ENCODE data around the gene KLK6. TPM values are rescaled to one million over a fixed set of nuclear protein-coding genes. Genes with fewer than 3 reads are reported as not detected.
"Not testable (repeated sequence)": the region's sequence is repeated elsewhere in the genome, so short reads cannot be mapped to it uniquely, and the experiment has no call there.

The KLK6 gene
- total RNA-seq, 1 experiment from 2014 or later: not detected

DNA sequence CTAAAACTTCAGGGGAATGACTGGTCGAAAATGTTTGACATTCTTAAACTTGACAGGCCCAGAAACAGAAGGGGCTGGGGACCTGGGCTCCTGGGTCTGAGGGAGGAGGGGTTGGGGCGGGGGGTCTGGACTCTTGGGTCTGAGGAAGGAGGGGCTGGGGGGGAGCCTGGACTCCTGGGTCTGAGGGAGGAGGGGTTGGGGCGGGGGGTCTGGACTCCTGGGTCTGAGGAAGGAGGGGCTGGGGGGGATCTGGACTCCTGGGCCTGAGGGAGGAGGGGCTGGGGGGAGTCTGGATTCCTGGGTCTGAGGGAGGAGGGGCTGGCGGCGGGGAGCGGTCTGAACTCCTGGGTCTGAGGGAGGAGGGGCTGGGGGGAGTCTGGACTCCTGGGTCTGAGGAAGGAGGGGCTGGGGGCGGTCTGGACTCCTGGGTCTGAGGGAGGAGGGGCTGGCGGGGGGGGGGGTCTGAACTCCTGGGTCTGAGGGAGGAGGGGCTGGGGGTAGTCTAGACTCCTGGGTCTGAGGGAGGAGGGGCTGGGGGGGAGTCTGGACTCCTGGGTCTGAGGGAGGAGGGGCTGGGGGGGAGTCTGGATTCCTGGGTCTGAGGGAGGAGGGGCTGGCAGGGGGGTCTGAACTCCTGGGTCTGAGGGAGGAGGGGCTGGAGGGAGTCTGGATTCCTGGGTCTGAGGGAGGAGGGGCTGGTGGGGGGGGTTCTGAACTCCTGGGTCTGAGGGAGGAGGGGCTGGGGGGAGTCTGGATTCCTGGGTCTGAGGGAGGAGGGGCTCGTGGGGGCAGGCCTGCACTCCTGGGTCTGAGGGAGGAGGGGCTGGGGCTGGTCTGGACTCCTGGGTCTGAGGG is 5.5 kb upstream of the KLK6 start:
- H3K27me3 ChIP-seq (ENCODE audit: control insufficient read depth, insufficient read depth, low read length): no peaks in the 10 kb centered on the region; the same call in 1 of the 2 replicates
- no peak overlapping the region for H3K27ac ChIP-seq (ENCODE audit: low read length)
- BruUV-seq (replicated peaks): no TSS peak
- no peak for ATAC-seq
- no peak for DNase-seq (ENCODE audit: low read depth, low spot score)
- no peak overlapping the region for H3K4me3 ChIP-seq (ENCODE audit: low read depth in 2 of 2, low read length in 2 of 2)
- intact Hi-C loops (cut with micrococcal nuclease; ENCODE audit: unreplicated experiment) (no loop called here), in situ Hi-C loops (cut with HindIII; ENCODE audit: low pct_unique_long_range_greater_than_20kb, low sequenced_read_pairs) (no loop called here)
- no peaks in the 10 kb centered on the region for H3K4me1 ChIP-seq (ENCODE audit: control insufficient read depth, insufficient read depth, low read length)
- no peaks in the 10 kb centered on the region for H3K9me3 ChIP-seq (ENCODE audit: control insufficient read depth, insufficient read depth, low read depth, low read length)
- no peaks in the 10 kb centered on the region for H3K36me3 ChIP-seq (ENCODE audit: control insufficient read depth, insufficient read depth, low read length)
- TF ChIP-seq, protein P1, sequence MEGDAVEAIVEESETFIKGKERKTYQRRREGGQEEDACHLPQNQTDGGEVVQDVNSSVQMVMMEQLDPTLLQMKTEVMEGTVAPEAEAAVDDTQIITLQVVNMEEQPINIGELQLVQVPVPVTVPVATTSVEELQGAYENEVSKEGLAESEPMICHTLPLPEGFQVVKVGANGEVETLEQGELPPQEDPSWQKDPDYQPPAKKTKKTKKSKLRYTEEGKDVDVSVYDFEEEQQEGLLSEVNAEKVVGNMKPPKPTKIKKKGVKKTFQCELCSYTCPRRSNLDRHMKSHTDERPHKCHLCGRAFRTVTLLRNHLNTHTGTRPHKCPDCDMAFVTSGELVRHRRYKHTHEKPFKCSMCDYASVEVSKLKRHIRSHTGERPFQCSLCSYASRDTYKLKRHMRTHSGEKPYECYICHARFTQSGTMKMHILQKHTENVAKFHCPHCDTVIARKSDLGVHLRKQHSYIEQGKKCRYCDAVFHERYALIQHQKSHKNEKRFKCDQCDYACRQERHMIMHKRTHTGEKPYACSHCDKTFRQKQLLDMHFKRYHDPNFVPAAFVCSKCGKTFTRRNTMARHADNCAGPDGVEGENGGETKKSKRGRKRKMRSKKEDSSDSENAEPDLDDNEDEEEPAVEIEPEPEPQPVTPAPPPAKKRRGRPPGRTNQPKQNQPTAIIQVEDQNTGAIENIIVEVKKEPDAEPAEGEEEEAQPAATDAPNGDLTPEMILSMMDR (IDR thresholded peaks at IDR 0.05): no peak
- TF ChIP-seq TCF7L2 (IDR thresholded peaks at IDR 0.05; ENCODE audit: low read depth, low read length) (no peak), SIN3A (IDR thresholded peaks at IDR 0.05; ENCODE audit: borderline replicate concordance, insufficient read depth, low read depth, low read length) (no peak), POLR2AphosphoS5 (IDR thresholded peaks at IDR 0.05; ENCODE audit: low read depth, low read length) (no peak)
- TF ChIP-seq, protein P2, sequence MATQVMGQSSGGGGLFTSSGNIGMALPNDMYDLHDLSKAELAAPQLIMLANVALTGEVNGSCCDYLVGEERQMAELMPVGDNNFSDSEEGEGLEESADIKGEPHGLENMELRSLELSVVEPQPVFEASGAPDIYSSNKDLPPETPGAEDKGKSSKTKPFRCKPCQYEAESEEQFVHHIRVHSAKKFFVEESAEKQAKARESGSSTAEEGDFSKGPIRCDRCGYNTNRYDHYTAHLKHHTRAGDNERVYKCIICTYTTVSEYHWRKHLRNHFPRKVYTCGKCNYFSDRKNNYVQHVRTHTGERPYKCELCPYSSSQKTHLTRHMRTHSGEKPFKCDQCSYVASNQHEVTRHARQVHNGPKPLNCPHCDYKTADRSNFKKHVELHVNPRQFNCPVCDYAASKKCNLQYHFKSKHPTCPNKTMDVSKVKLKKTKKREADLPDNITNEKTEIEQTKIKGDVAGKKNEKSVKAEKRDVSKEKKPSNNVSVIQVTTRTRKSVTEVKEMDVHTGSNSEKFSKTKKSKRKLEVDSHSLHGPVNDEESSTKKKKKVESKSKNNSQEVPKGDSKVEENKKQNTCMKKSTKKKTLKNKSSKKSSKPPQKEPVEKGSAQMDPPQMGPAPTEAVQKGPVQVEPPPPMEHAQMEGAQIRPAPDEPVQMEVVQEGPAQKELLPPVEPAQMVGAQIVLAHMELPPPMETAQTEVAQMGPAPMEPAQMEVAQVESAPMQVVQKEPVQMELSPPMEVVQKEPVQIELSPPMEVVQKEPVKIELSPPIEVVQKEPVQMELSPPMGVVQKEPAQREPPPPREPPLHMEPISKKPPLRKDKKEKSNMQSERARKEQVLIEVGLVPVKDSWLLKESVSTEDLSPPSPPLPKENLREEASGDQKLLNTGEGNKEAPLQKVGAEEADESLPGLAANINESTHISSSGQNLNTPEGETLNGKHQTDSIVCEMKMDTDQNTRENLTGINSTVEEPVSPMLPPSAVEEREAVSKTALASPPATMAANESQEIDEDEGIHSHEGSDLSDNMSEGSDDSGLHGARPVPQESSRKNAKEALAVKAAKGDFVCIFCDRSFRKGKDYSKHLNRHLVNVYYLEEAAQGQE (IDR thresholded peaks at IDR 0.05; ENCODE audit: insufficient read depth in 1 of 2, low read depth in 2 of 2, low read length in 1 of 2): no peak
- ChIA-PET CTCF (no interaction called here), POLR2A (no interaction called here)

DNA sequence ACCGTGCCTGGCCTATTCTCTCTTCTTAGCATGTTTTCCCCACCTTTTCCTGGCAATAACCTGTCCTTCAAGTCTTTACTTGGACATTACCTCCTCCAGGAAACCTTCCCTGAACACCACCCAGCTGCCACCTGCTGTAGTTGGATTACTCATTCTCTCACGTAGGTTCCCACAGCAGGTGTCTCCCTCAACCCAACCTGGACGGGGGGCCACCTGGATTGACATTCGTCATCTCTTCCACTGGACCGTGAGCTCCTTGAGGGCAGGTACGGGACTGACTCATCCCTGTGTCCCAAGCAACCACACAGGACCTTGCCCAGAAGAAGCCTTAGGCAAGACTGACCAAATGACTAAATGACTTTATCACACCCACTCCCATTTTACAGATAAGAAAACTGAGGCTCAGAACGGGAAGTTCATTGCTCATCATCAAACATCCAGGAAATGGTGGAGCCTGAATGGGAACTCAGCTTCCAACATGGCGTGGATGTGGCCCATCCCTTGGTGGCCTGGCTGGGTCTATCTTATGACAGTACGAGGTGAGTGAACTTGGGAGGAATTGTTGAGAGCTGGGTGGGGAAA is 3.5 kb upstream of the KLK6 start:
- H3K27me3 ChIP-seq (ENCODE audit: control insufficient read depth, insufficient read depth, low read length): no peaks in the 10 kb centered on the region; the same call in 1 of the 2 replicates
- H3K27ac ChIP-seq (ENCODE audit: low read length): no peak overlapping the region
- ChIA-PET CTCF (interaction anchor here (0.6 kb wide), 1 partner anchor 258 kb away, joined by 3 read pairs; no protein-coding TSS in a partner anchor), POLR2A (no interaction called here)
- no peaks in the 10 kb centered on the region for H3K36me3 ChIP-seq (ENCODE audit: control insufficient read depth, insufficient read depth, low read length)
- no peak overlapping the region for H3K4me3 ChIP-seq (ENCODE audit: low read depth in 2 of 2, low read length in 2 of 2)
- H3K4me1 ChIP-seq (ENCODE audit: control insufficient read depth, insufficient read depth, low read length): no peaks in the 10 kb centered on the region
- no TSS peak for BruUV-seq (replicated peaks)
- no peaks in the 10 kb centered on the region for H3K9me3 ChIP-seq (ENCODE audit: control insufficient read depth, insufficient read depth, low read depth, low read length)
- TF ChIP-seq SIN3A (IDR thresholded peaks at IDR 0.05; ENCODE audit: borderline replicate concordance, insufficient read depth, low read depth, low read length): no peak
- no peak for TF ChIP-seq POLR2AphosphoS5 (IDR thresholded peaks at IDR 0.05; ENCODE audit: low read depth, low read length)
- TF ChIP-seq TCF7L2 (IDR thresholded peaks at IDR 0.05; ENCODE audit: low read depth, low read length): no peak
- TF ChIP-seq, protein P1 (IDR thresholded peaks at IDR 0.05): no peak
- TF ChIP-seq, protein P2 (IDR thresholded peaks at IDR 0.05; ENCODE audit: insufficient read depth in 1 of 2, low read depth in 2 of 2, low read length in 1 of 2): no peak
- intact Hi-C loops (cut with micrococcal nuclease; ENCODE audit: unreplicated experiment) (no loop called here), in situ Hi-C loops (cut with HindIII; ENCODE audit: low pct_unique_long_range_greater_than_20kb, low sequenced_read_pairs) (no loop called here)
- no peak for ATAC-seq
- DNase-seq (ENCODE audit: low read depth, low spot score): no peak

DNA sequence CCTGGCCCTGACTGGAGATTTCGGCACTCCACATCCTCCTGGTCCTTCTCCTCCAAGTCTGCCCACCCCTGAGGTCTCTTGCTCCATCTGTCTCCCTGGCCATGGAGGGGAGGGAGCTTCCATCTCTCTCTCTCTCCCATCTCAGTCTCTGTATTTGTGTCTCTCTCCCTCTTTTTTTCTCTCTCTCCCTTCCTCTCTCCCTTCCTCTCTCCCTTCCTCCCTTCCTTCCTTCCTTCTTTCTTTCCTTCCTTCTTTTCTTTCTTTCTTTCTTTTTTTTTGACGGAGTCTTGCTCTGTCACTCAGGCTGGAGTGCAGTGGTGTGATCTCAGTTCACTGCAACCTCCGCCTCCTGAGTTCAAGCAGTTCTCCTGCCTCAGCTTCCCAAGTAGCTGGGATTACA is 419 bp upstream of the KLK6 start:
- DNase-seq (ENCODE audit: low read depth, low spot score); H3K4me1 ChIP-seq (ENCODE audit: control insufficient read depth, insufficient read depth, low read length); ATAC-seq; in situ Hi-C loops (cut with HindIII; ENCODE audit: low pct_unique_long_range_greater_than_20kb, low sequenced_read_pairs); intact Hi-C loops (cut with micrococcal nuclease; ENCODE audit: unreplicated experiment); POLR2A ChIA-PET; H3K36me3 ChIP-seq (ENCODE audit: control insufficient read depth, insufficient read depth, low read length); BruUV-seq (replicated peaks); H3K27me3 ChIP-seq (ENCODE audit: control insufficient read depth, insufficient read depth, low read length); H3K4me3 ChIP-seq (ENCODE audit: low read depth in 2 of 2, low read length in 2 of 2); H3K9me3 ChIP-seq (ENCODE audit: control insufficient read depth, insufficient read depth, low read depth, low read length); H3K27ac ChIP-seq (ENCODE audit: low read length): not testable (repeated sequence)
- CTCF ChIA-PET: interaction anchor here (0.7 kb wide), 1 partner anchor 155 kb away, joined by 3 read pairs; no protein-coding TSS in a partner anchor

Measured in Panc1 (cell line).